Esophagus squamous epithelium (tissue), 5 donors: ENCODE measurements around the gene B4GALNT2. TPM values are rescaled to one million over a fixed set of nuclear protein-coding genes. Genes with fewer than 3 reads are reported as not detected.
A peak's percentile ranks its signal among the peaks of the same experiment; 100 is the strongest.
"Not testable (repeated sequence)": the region's sequence is repeated elsewhere in the genome, so short reads cannot be mapped to it uniquely, and the experiment has no call there.

Source experiments
- DNase-seq: peaks from one replicate; lab custom pipeline; 2025; lab: John Stamatoyannopoulos, UW
- H3K27ac ChIP-seq, 4 donors: fragments of 200-600 bp; sonication (generic); one replicate each; pipeline ENCODE4 v1.5.1; 2016 to 2019; ENCODE audit warnings: mild to moderate bottlenecking in 1 of 4
- H3K27me3 ChIP-seq, 4 donors: fragments of 200-600 bp; sonication (generic); 1 replicate in 3 of 4; 2 replicates in 1 of 4; pipeline versions ENCODE4 v1.5.1 to v1.6.0; 2017 to 2021; ENCODE audit warnings: antibody characterized with exemption in 1 of 4
- H3K36me3 ChIP-seq, 3 donors: fragments of 200-600 bp; sonication (generic); one replicate each; pipeline ENCODE4 v1.5.1; 2016 to 2019
- H3K4me1 ChIP-seq, 3 donors: fragments of 200-600 bp; sonication (generic); one replicate each; pipeline ENCODE4 v1.5.1; 2017 to 2019
- H3K4me3 ChIP-seq, 4 donors: fragments of 200-600 bp; sonication (generic); 1 replicate in 3 of 4; 2 replicates in 1 of 4; pipeline ENCODE4 v1.5.1; 2016 to 2019; ENCODE audit warnings: mild to moderate bottlenecking in 2 of 4, moderate library complexity in 1 of 4
- H3K9me3 ChIP-seq, 3 donors: fragments of 200-600 bp; sonication (generic); one replicate each; pipeline ENCODE4 v1.5.1; 2016 to 2019
- POLR2A ChIP-seq, 4 donors: fragments of 450-650 bp; IDR thresholded peaks; one replicate each; pipeline ENCODE4 v1.6.1; 2017; ENCODE audit warnings: antibody characterized with exemption in 4 of 4, mild to moderate bottlenecking in 4 of 4, moderate library complexity in 3 of 4
- WGBS, 2 donors: methylation state at CpG; one replicate each; pipeline ENCODE4 v1.1.5; 2018; 5-methylcytosine and 5-hydroxymethylcytosine counted together
- intact Hi-C: fragments of 100-400 bp; cut with DNase I; formaldehyde crosslinking; loops from one replicate; pipeline ENCODE4 v1.15.0; 2022
- total RNA-seq, 4 donors: library from RNA; depleted of rRNA; stranded (reverse); fragments of >200 nt; gene quantifications; one replicate each; pipeline ENCODE4 v1.1.0, GENCODE V29; 2016
- TF ChIP-seq, protein P1 (sequence below), 6 experiments: fragments of 450-650 bp in 4 of 6; fragments of 200-600 bp in 2 of 6; sonication (generic) in 2 of 6; IDR thresholded peaks; one replicate each; pipeline ENCODE4 v1.5.1; 2016 to 2019; ENCODE audit warnings: antibody characterized with exemption in 6 of 6, mild to moderate bottlenecking in 4 of 6, moderate library complexity in 4 of 6
- donor health status: DM: yes; HTN: yes; CAD: no.

B4GALNT2 gene
- total RNA-seq, 4 donors from 2014 or later, result 0.04 TPM; not detected in 3

DNA sequence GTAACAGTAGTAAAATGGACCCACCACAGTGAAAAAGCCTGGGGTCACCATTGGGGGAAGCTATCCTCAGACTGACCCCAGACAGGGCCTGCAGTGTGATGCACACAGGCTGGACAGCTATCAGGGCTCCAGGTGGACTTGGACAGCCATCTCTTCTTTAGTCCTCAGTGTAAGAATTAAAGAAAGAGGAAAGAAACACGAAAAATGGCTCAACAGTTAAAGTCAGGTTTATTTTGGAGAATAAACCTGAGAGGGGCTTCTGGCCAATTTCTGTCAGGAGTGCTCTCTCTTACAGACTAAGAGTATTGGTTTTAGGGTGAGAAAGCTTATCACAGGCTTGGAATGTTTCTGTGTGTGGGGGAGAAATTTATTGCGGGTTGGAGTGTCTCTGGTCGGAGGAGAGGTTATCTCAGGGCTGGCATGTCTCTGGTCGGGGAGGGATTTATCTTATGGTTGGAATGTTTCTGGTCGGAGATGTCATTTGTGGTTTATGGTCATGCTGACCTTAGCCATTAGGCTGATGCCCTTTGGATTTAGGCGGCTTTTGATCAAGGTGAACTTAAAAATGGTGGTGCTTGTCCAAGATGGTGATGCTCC lies 10.8 kb upstream of the B4GALNT2 start:
- Histone ChIP-seq H3K36me3 (no peaks in the 10 kb centered on the region), H3K9me3 (no peaks in the 10 kb centered on the region), H3K27me3 (peaks cover 0 to 32% (median 0%) of the 10 kb centered on the region in 4 donors), H3K4me1 (peaks cover 0 to 35% (median 9%) of the 10 kb centered on the region in 3 donors), H3K27ac (no peak overlapping the region), H3K4me3 (no peak overlapping the region)
- TF ChIP-seq, protein P1, sequence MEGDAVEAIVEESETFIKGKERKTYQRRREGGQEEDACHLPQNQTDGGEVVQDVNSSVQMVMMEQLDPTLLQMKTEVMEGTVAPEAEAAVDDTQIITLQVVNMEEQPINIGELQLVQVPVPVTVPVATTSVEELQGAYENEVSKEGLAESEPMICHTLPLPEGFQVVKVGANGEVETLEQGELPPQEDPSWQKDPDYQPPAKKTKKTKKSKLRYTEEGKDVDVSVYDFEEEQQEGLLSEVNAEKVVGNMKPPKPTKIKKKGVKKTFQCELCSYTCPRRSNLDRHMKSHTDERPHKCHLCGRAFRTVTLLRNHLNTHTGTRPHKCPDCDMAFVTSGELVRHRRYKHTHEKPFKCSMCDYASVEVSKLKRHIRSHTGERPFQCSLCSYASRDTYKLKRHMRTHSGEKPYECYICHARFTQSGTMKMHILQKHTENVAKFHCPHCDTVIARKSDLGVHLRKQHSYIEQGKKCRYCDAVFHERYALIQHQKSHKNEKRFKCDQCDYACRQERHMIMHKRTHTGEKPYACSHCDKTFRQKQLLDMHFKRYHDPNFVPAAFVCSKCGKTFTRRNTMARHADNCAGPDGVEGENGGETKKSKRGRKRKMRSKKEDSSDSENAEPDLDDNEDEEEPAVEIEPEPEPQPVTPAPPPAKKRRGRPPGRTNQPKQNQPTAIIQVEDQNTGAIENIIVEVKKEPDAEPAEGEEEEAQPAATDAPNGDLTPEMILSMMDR (IDR thresholded peaks at IDR 0.05), result no peak
- no peak for TF ChIP-seq POLR2A (IDR thresholded peaks at IDR 0.05)
- DNase-seq, result no peak
- intact Hi-C loops, result no loop called here
- WGBS, 2 donors, result 90 to 100% methylated on average over 6 of the region's 6 CpGs

DNA sequence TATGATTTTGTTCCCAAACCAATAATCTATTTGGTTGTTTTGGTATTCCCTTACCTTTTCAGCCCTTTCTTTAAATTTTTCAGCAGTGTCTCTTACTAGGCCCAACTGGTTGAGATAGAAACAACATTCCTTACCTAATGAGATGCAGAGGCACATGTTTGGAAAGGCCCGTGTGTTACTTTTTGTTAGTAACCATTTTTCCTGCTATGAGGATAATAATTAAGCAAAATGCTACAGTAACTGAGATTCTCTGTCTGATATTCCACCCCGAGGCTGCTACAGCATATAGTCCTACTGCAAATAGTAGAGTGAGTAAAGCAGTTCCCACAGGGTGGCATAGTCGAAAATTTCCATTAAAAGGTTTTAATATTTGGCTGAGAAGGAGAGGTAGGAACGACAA lies 10.0 kb upstream of the B4GALNT2 start:
- H3K4me1 ChIP-seq, result peaks cover 0 to 32% (median 6%) of the 10 kb centered on the region in 3 donors
- H3K36me3 ChIP-seq, result no peaks in the 10 kb centered on the region
- H3K9me3 ChIP-seq, result no peaks in the 10 kb centered on the region
- 58 to 64% methylated on average over 4 of the region's 4 CpGs for WGBS, 2 donors
- TF ChIP-seq POLR2A (IDR thresholded peaks at IDR 0.05), result no peak
- TF ChIP-seq, protein P1 (IDR thresholded peaks at IDR 0.05), result no peak
- H3K4me3 ChIP-seq, result no peak overlapping the region
- intact Hi-C loops, result no loop called here
- DNase-seq, result no peak
- no peak overlapping the region for H3K27ac ChIP-seq
- peaks cover 0 to 24% (median 0%) of the 10 kb centered on the region in 4 donors for H3K27me3 ChIP-seq

GRCh38 chr17:49123061-49123460 lies 9.5 kb upstream of the B4GALNT2 start:
- peaks cover 0 to 22% (median 0%) of the 10 kb centered on the region in 4 donors for H3K27me3 ChIP-seq
- H3K9me3 ChIP-seq, result no peaks in the 10 kb centered on the region
- TF ChIP-seq, protein P1 (IDR thresholded peaks at IDR 0.05), result no peak
- TF ChIP-seq POLR2A (IDR thresholded peaks at IDR 0.05), result no peak
- DNase-seq, result no peak
- peaks cover 0 to 28% (median 4%) of the 10 kb centered on the region in 3 donors for H3K4me1 ChIP-seq
- no peaks in the 10 kb centered on the region for H3K36me3 ChIP-seq
- H3K4me3 ChIP-seq, result no peak overlapping the region
- WGBS, 2 donors, result 50% methylated on average over 1 of the region's 1 CpG; no CpG with 5 or more reads in 1 of the 2 donors
- intact Hi-C loops, result no loop called here
- no peak overlapping the region for H3K27ac ChIP-seq

GRCh38 chr17:49125449-49125848 lies 7.1 kb upstream of the B4GALNT2 start:
- intact Hi-C loops, result no loop called here
- peaks cover 0 to 17% (median 4%) of the 10 kb centered on the region in 3 donors for H3K4me1 ChIP-seq
- no peak overlapping the region for H3K4me3 ChIP-seq
- H3K9me3 ChIP-seq, result peaks cover 0 to 5% (median 0%) of the 10 kb centered on the region in 3 donors
- whole genome bisulfite sequencing, 2 donors, result no CpG with 5 or more reads among the region's 32 CpGs
- no peaks in the 10 kb centered on the region for H3K36me3 ChIP-seq
- H3K27me3 ChIP-seq, result peaks cover 0 to 24% (median 0%) of the 10 kb centered on the region in 4 donors
- no peak for TF ChIP-seq POLR2A (IDR thresholded peaks at IDR 0.05)
- TF ChIP-seq, protein P1 (IDR thresholded peaks at IDR 0.05), result no peak
- no peak for DNase-seq
- H3K27ac ChIP-seq, result no peak overlapping the region

- H3K4me1 ChIP-seq, DNase-seq, intact Hi-C loops, H3K4me3 ChIP-seq, H3K9me3 ChIP-seq, H3K36me3 ChIP-seq: not testable (repeated sequence)
- H3K27me3 ChIP-seq, result peaks cover 0 to 32% (median 0%) of the 10 kb centered on the region in 4 donors
- 34 to 50% methylated on average over 6 to 9 of the region's 10 CpGs for WGBS, 2 donors
- peak overlapping the region in 2 of 4 donors; percentile 55 to 58 for H3K27ac ChIP-seq
These were observed 6.2 kb upstream of the B4GALNT2 start for GRCh38 chr17:49126183-49126859.

DNA sequence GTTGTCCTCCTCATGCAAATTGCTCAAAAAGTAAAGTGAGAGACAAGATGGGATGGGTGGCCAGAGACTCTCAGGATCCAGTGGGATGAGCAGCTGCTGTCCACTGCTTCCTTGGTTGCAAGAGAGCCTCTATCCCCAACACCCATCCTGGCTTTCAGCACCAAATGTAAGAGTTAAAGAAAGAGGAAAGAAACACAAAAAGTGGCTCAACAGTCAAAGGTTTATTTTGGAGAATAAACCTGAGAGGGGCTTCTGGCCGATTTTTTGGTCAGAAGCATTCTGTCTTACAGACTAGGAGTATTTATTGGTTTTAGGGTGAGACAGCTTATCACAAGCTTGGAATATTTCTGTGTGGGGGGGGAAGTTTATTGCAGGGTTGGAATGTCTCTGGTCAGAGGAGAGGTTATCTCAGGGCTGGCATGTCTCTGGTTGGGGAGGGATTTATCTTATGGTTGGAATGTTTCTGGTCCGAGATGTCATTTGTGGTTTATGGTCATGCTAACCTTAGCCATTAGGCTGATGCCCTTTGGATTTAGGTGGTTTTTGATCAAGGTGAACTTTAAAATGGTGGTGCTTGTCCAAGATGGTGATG lies 3.1 kb upstream of the B4GALNT2 start:
- WGBS, 2 donors, result 45 to 76% methylated on average over 1 of the region's 2 CpGs
- DNase-seq, H3K4me3 ChIP-seq, H3K27ac ChIP-seq, intact Hi-C loops, H3K9me3 ChIP-seq, H3K36me3 ChIP-seq: not testable (repeated sequence)
- Histone ChIP-seq H3K4me1 (peaks cover 9 to 25% (median 13%) of the 10 kb centered on the region in 3 donors), H3K27me3 (peaks cover 0 to 63% (median 16%) of the 10 kb centered on the region in 4 donors)
